Measurements from ENCODE around the gene PRKCA.

PRKCA gene

DNA sequence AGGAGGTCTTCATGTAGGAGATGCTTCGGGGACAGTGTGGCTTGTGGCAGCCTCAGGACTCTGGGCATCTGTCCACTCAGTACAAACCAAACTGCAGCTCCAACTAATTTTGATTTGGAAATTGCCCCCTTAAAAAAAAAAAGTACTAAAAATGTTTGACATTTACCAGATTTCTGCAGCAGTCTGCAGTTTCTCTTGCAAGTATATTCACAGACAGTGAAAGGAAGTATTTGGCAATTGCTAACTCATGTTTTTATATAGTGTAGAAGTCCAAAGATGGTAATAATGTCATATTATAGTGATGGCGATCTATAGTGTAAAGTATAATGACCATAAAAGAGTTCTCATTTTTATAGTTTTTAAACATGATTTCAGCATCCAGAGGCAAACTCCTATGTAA lies 218.6 kb downstream of the PRKCA start:
- H3K4me1 ChIP-seq (ENCODE audit: control insufficient read depth, insufficient read depth, low read length) = peaks cover 37% of the 10 kb centered on the region
- no peak overlapping the region for H3K4me3 ChIP-seq (ENCODE audit: low read length in 2 of 2)
- no peaks in the 10 kb centered on the region for H3K27me3 ChIP-seq (ENCODE audit: control insufficient read depth in 1 of 2, insufficient read depth in 2 of 2, low read length in 2 of 2)
- no peaks in the 10 kb centered on the region for H3K36me3 ChIP-seq (ENCODE audit: control insufficient read depth in 2 of 2, insufficient read depth in 2 of 2, low read length in 2 of 2)
- no peaks in the 10 kb centered on the region for H3K9me3 ChIP-seq (ENCODE audit: control insufficient read depth in 2 of 2, low read length in 2 of 2)
- H3K27ac ChIP-seq (ENCODE audit: low read length) = no peak overlapping the region
- H3K9ac ChIP-seq (ENCODE audit: low read length in 2 of 2) = no peak overlapping the region

DNA sequence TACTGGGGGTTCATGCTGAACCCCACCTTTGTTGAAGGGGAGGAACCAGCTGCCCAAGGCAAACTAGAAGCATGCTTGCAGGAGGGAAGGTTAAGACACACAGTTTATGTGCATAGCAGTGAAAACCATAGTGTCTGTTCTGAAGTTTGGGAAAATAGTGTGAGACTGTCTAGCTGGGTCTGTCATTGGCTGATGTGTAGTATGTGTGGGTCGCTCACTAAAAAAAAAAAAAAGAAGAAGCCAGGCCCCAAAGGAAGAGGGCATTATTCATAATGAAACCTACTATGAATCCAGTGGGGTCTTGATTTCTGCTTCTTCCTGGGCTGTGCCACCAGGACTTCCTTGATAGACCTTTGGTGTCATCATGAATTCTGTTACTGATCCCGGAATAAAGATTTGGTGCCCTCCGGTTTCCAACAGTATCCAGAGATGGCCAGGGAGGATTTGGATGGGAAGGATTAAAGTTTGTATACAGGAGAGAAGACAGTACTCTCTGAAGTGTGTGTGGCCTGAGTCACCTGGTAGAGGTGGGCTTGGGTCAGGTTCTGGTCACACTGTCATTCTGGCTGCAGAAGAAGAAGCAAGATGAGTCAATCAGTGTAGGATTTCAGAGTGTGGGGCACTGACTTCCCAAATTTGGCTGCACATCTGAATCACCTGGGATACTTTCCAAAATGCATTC lies 220.3 kb downstream of the PRKCA start:
- peak overlapping the region; percentile 66 for H3K27ac ChIP-seq (ENCODE audit: low read length)
- no peak overlapping the region for H3K4me3 ChIP-seq (ENCODE audit: low read length in 2 of 2)
- H3K9ac ChIP-seq (ENCODE audit: low read length in 2 of 2) = no peak overlapping the region
- H3K9me3 ChIP-seq (ENCODE audit: control insufficient read depth in 2 of 2, low read length in 2 of 2) = no peaks in the 10 kb centered on the region
- no peaks in the 10 kb centered on the region for H3K27me3 ChIP-seq (ENCODE audit: control insufficient read depth in 1 of 2, insufficient read depth in 2 of 2, low read length in 2 of 2)
- H3K36me3 ChIP-seq (ENCODE audit: control insufficient read depth in 2 of 2, insufficient read depth in 2 of 2, low read length in 2 of 2) = no peaks in the 10 kb centered on the region
- peaks cover 35% of the 10 kb centered on the region for H3K4me1 ChIP-seq (ENCODE audit: control insufficient read depth, insufficient read depth, low read length)

DNA sequence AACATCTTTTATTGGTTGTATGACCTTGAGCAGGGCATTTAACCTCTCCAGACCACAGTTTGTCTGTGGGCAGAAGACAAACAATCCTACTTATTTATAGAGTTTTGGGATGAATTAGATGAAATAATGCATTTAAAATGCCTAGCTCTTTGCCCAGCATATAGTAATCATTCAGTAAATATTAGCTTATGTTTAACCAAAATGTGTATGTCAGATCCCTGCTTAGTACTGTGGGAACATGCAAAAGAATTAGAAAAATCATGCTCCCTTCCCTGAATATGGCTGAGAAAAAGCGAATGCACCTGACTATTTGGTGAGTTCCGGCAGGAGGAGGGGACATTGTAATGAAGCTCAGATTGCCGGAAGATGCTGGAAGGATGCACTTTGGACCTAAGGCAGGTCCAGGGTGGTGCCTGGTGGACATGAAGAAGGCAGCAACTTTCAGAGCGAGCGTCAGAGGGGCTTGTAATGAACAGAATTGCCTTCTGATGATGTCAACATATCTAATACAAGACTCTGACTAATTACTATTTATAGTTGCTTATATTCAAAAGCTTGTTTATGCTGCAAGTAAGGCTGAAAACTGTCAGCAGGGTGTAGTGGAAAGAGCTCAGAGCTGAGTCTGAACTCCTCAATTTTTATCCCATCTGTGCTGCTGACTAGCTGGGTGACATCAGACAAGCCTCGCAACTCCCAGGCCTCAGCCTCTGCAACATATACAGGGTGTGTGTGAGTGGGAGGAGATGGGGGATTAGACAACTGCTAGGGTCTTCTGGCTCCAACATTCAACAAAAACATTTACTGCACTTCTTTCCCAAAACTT lies 221.2 kb downstream of the PRKCA start:
- Histone ChIP-seq H3K9me3 (ENCODE audit: control insufficient read depth in 2 of 2, low read length in 2 of 2) (no peaks in the 10 kb centered on the region), H3K27me3 (ENCODE audit: control insufficient read depth in 1 of 2, insufficient read depth in 2 of 2, low read length in 2 of 2) (no peaks in the 10 kb centered on the region), H3K36me3 (ENCODE audit: control insufficient read depth in 2 of 2, insufficient read depth in 2 of 2, low read length in 2 of 2) (no peaks in the 10 kb centered on the region), H3K4me3 (ENCODE audit: low read length in 2 of 2) (no peak overlapping the region), H3K27ac (ENCODE audit: low read length) (peak overlapping the region; percentile 66), H3K4me1 (ENCODE audit: control insufficient read depth, insufficient read depth, low read length) (peaks cover 35% of the 10 kb centered on the region), H3K9ac (ENCODE audit: low read length in 2 of 2) (peak overlapping the region in 1 of 2 donors; percentile 21)

DNA sequence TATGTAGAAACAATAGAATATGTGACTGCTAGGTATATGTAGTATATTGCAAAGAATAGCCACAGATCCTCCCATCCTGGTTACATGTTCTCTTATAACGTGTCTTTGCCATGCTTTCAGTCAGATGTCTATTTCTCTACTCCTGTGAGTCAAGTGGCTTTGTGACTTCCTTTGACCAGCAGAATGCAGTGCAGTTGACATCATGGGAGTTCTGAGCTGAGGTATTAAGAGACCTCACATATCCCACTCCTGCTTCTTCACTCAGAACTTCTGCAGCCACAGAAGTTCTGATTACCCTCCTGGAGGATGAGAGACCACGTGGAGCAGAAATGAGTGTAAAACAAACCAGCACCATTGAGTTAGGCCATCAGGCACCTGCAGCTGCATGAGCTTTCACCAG lies 222.5 kb downstream of the PRKCA start:
- Histone ChIP-seq H3K9ac (ENCODE audit: low read length in 2 of 2) (no peak overlapping the region), H3K4me1 (ENCODE audit: control insufficient read depth, insufficient read depth, low read length) (peaks cover 35% of the 10 kb centered on the region), H3K9me3 (ENCODE audit: control insufficient read depth in 2 of 2, low read length in 2 of 2) (no peaks in the 10 kb centered on the region), H3K27ac (ENCODE audit: low read length) (peak overlapping the region; percentile 1), H3K36me3 (ENCODE audit: control insufficient read depth in 2 of 2, insufficient read depth in 2 of 2, low read length in 2 of 2) (no peaks in the 10 kb centered on the region), H3K27me3 (ENCODE audit: control insufficient read depth in 1 of 2, insufficient read depth in 2 of 2, low read length in 2 of 2) (no peaks in the 10 kb centered on the region), H3K4me3 (ENCODE audit: low read length in 2 of 2) (no peak overlapping the region)

DNA sequence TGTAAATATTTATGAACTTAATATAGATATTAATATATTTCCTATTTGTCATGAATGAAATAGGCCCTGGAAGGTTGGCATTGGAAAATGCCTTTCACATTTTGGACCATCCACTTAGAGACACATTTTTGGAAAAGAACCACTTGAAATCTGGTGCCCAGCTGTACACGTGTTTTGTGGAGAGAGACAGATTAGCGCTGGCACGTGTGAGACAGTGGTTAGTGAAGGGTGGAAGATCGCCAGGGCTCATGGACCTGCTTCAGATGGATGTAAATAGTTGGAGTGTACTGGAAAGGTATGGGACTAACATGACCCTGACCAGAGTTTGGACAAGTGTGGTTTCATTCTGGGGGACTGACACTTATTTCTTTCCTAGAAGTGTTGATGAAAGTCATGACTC lies 222.9 kb downstream of the PRKCA start:
- no peak overlapping the region for H3K9ac ChIP-seq (ENCODE audit: low read length in 2 of 2)

DNA sequence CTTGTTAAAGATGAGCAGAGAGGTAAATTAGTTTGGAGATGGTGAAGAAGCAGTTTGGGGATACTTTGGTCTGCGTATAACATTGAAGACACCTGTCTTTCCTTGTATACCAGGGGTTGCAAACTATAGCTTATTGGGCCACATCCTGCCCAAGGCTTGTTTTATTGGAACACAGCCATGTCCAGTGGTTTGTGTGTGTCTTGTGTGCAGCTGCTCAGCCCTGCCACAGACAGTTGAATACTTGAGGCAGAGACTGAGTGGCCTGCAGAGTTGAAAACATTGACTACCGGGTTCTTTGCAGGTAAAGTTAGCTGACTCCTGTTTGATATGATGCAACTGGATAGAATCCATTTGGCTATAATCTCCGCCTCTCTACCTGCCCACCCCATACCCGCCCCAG lies 224.4 kb downstream of the PRKCA start:
- H3K9me3 ChIP-seq (ENCODE audit: control insufficient read depth in 2 of 2, low read length in 2 of 2) = no peaks in the 10 kb centered on the region
- H3K27ac ChIP-seq (ENCODE audit: low read length) = no peak overlapping the region
- H3K4me1 ChIP-seq (ENCODE audit: control insufficient read depth, insufficient read depth, low read length) = peaks cover 43% of the 10 kb centered on the region
- no peaks in the 10 kb centered on the region for H3K36me3 ChIP-seq (ENCODE audit: control insufficient read depth in 2 of 2, insufficient read depth in 2 of 2, low read length in 2 of 2)
- H3K9ac ChIP-seq (ENCODE audit: low read length in 2 of 2) = no peak overlapping the region
- no peak overlapping the region for H3K4me3 ChIP-seq (ENCODE audit: low read length in 2 of 2)
- no peaks in the 10 kb centered on the region for H3K27me3 ChIP-seq (ENCODE audit: control insufficient read depth in 1 of 2, insufficient read depth in 2 of 2, low read length in 2 of 2)

More for the DNA sequence above, 222.9 kb downstream of the PRKCA start:
- H3K4me3 ChIP-seq (ENCODE audit: low read length in 2 of 2) = no peak overlapping the region
- peaks cover 35% of the 10 kb centered on the region for H3K4me1 ChIP-seq (ENCODE audit: control insufficient read depth, insufficient read depth, low read length)
- H3K36me3 ChIP-seq (ENCODE audit: control insufficient read depth in 2 of 2, insufficient read depth in 2 of 2, low read length in 2 of 2) = no peaks in the 10 kb centered on the region
- H3K9me3 ChIP-seq (ENCODE audit: control insufficient read depth in 2 of 2, low read length in 2 of 2) = no peaks in the 10 kb centered on the region
- H3K27me3 ChIP-seq (ENCODE audit: control insufficient read depth in 1 of 2, insufficient read depth in 2 of 2, low read length in 2 of 2) = no peaks in the 10 kb centered on the region
- no peak overlapping the region for H3K27ac ChIP-seq (ENCODE audit: low read length)

DNA sequence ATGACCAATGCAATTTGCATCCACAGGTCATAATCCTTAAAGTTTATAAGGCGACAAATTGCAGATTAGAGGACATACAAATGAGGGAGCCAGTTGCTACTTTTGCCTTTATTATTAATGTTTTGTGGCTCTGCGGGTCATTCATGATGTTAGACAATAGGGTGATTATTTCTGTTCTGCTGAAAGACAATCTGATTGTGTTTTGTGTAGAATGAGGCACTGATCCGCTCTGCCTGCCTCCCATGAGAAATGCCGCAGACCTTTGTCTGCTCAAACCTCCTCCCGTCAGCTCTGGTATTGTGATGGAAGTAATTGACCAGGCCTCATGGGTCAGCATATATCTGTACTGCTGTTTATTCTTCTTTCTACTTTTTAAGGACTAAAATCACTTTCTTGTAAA lies 224.9 kb downstream of the PRKCA start:
- no peaks in the 10 kb centered on the region for H3K36me3 ChIP-seq (ENCODE audit: control insufficient read depth in 2 of 2, insufficient read depth in 2 of 2, low read length in 2 of 2)
- no peak overlapping the region for H3K9ac ChIP-seq (ENCODE audit: low read length in 2 of 2)
- H3K9me3 ChIP-seq (ENCODE audit: control insufficient read depth in 2 of 2, low read length in 2 of 2) = no peaks in the 10 kb centered on the region
- no peak overlapping the region for H3K27ac ChIP-seq (ENCODE audit: low read length)
- no peaks in the 10 kb centered on the region for H3K27me3 ChIP-seq (ENCODE audit: control insufficient read depth in 1 of 2, insufficient read depth in 2 of 2, low read length in 2 of 2)
- H3K4me3 ChIP-seq (ENCODE audit: low read length in 2 of 2) = no peak overlapping the region
- peaks cover 40% of the 10 kb centered on the region for H3K4me1 ChIP-seq (ENCODE audit: control insufficient read depth, insufficient read depth, low read length)

DNA sequence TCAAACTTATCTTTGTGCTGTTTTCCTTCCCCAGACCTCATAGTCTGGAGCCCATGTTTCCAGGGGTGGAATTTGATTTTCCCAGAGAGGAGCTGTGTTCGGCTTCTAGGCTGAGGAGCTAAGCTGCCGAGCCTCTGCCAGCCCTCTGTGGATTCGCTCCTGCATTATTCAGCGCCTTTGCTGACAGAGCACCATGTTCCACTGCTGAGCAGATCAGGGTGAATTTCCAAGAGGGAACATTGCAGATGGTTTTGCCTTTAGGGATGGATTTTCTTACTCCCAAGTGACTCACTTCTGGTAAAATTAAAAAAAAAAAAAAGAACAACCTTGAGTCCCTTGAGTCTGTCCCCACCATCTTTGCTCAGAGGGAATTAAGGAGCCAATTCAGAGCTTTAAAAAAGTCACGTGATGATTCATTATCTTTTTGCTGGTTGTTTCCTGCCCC lies 229.5 kb downstream of the PRKCA start:
- no peak overlapping the region for H3K9ac ChIP-seq (ENCODE audit: low read length in 2 of 2)
- no peak overlapping the region for H3K4me3 ChIP-seq (ENCODE audit: low read length in 2 of 2)
- H3K9me3 ChIP-seq (ENCODE audit: control insufficient read depth in 2 of 2, low read length in 2 of 2) = no peaks in the 10 kb centered on the region
- no peaks in the 10 kb centered on the region for H3K36me3 ChIP-seq (ENCODE audit: control insufficient read depth in 2 of 2, insufficient read depth in 2 of 2, low read length in 2 of 2)
- H3K4me1 ChIP-seq (ENCODE audit: control insufficient read depth, insufficient read depth, low read length) = peaks cover 29% of the 10 kb centered on the region
- no peaks in the 10 kb centered on the region for H3K27me3 ChIP-seq (ENCODE audit: control insufficient read depth in 1 of 2, insufficient read depth in 2 of 2, low read length in 2 of 2)
- no peak overlapping the region for H3K27ac ChIP-seq (ENCODE audit: low read length)

DNA sequence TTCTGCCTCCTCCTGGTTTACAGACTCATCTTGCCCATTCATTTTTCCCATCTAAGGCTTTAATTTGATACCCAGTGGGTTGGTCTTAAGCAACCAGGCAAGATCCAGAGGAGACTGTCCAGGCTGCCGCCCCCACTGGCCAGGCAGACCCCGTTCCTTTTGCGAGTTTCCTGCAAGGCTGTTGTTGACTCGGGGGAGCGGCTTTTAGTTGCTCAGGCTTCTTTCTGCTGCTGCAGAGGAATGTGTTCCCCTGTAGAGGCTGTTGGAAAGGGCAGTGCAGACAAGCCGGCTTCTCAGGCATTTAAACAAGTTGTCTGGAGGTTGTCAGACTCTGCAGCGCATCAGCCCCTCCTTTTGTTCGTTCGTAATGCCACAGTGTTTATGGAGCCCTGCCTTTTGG lies 231.2 kb downstream of the PRKCA start:
- H3K4me3 ChIP-seq (ENCODE audit: low read length in 2 of 2) = peak overlapping the region; percentile 5 to 54
- no peaks in the 10 kb centered on the region for H3K9me3 ChIP-seq (ENCODE audit: control insufficient read depth in 2 of 2, low read length in 2 of 2)
- peaks cover 30% of the 10 kb centered on the region for H3K4me1 ChIP-seq (ENCODE audit: control insufficient read depth, insufficient read depth, low read length)
- H3K36me3 ChIP-seq (ENCODE audit: control insufficient read depth in 2 of 2, insufficient read depth in 2 of 2, low read length in 2 of 2) = no peaks in the 10 kb centered on the region
- peak overlapping the region; percentile 69 for H3K27ac ChIP-seq (ENCODE audit: low read length)
- H3K9ac ChIP-seq (ENCODE audit: low read length in 2 of 2) = peak overlapping the region in 1 of 2 donors; percentile 47
- no peaks in the 10 kb centered on the region for H3K27me3 ChIP-seq (ENCODE audit: control insufficient read depth in 1 of 2, insufficient read depth in 2 of 2, low read length in 2 of 2)

DNA sequence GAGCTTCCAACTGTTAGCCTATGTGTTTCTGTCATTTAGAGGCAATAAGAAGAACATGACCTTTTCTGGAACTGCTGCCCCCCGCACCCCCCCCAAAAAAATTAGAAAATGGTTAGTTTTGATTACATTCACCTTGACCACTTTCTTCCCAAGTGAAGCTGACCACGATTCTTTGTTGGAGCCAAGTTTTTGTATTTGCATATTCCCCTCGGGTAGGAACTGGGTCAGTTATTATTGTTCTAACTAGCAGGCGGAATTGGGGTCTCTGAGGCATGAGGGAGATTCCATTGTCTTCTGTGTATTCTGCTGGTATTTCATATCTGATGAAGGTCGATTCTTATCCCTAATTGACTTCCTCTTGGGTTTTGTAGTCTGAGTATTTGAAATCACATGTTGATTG lies 231.6 kb downstream of the PRKCA start:
- H3K27me3 ChIP-seq (ENCODE audit: control insufficient read depth in 1 of 2, insufficient read depth in 2 of 2, low read length in 2 of 2) = no peaks in the 10 kb centered on the region
- no peak overlapping the region for H3K9ac ChIP-seq (ENCODE audit: low read length in 2 of 2)
- no peaks in the 10 kb centered on the region for H3K36me3 ChIP-seq (ENCODE audit: control insufficient read depth in 2 of 2, insufficient read depth in 2 of 2, low read length in 2 of 2)
- peak overlapping the region; percentile 69 for H3K27ac ChIP-seq (ENCODE audit: low read length)
- H3K9me3 ChIP-seq (ENCODE audit: control insufficient read depth in 2 of 2, low read length in 2 of 2) = no peaks in the 10 kb centered on the region
- H3K4me3 ChIP-seq (ENCODE audit: low read length in 2 of 2) = peak overlapping the region; percentile 5 to 54
- peaks cover 33% of the 10 kb centered on the region for H3K4me1 ChIP-seq (ENCODE audit: control insufficient read depth, insufficient read depth, low read length)

DNA sequence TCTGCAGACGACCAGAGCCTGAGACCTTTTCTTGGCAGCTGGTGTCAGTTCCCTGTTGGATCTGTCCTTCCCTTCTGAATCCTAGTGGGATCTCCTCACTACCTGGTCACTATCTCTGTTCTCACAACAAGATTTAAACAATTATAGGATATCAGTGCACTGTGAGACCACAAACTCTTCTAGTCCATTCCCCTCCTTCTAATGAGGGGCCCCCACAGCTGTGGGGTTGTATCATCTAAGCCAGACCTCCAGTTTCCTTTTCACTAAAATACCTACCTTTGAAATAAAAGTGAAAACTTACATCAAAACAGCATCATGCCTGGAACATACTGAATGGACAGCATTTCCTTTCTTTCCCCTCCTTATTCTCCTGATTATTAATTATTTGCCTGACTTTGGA lies 233.2 kb downstream of the PRKCA start:
- no peak overlapping the region for H3K27ac ChIP-seq (ENCODE audit: low read length)
- H3K4me3 ChIP-seq (ENCODE audit: low read length in 2 of 2) = no peak overlapping the region
- H3K9me3 ChIP-seq (ENCODE audit: control insufficient read depth in 2 of 2, low read length in 2 of 2) = no peaks in the 10 kb centered on the region
- no peaks in the 10 kb centered on the region for H3K36me3 ChIP-seq (ENCODE audit: control insufficient read depth in 2 of 2, insufficient read depth in 2 of 2, low read length in 2 of 2)
- H3K27me3 ChIP-seq (ENCODE audit: control insufficient read depth in 1 of 2, insufficient read depth in 2 of 2, low read length in 2 of 2) = no peaks in the 10 kb centered on the region
- peaks cover 42% of the 10 kb centered on the region for H3K4me1 ChIP-seq (ENCODE audit: control insufficient read depth, insufficient read depth, low read length)
- H3K9ac ChIP-seq (ENCODE audit: low read length in 2 of 2) = no peak overlapping the region
